Measurements from ENCODE around the gene NAV2. TPM values are rescaled to one million over a fixed set of nuclear protein-coding genes. Genes with fewer than 3 reads are reported as not detected.
"Not testable (repeated sequence)": the region's sequence is repeated elsewhere in the genome, so short reads cannot be mapped to it uniquely, and the experiment has no call there.

Gene NAV2
- total RNA-seq, 1 donor from 2014 or later = 50.8 TPM

- intact Hi-C loops (cut with DNase I) = no loop called here
- no peak for DNase-seq (ENCODE audit: low spot score)
Observed at GRCh38 chr11:19869946-19870589, 157.4 kb downstream of the NAV2 start.

- intact Hi-C loops (cut with DNase I) = no loop called here
- no peak for DNase-seq (ENCODE audit: low spot score)
Observed at GRCh38 chr11:19871531-19871930, 158.9 kb downstream of the NAV2 start.

DNA sequence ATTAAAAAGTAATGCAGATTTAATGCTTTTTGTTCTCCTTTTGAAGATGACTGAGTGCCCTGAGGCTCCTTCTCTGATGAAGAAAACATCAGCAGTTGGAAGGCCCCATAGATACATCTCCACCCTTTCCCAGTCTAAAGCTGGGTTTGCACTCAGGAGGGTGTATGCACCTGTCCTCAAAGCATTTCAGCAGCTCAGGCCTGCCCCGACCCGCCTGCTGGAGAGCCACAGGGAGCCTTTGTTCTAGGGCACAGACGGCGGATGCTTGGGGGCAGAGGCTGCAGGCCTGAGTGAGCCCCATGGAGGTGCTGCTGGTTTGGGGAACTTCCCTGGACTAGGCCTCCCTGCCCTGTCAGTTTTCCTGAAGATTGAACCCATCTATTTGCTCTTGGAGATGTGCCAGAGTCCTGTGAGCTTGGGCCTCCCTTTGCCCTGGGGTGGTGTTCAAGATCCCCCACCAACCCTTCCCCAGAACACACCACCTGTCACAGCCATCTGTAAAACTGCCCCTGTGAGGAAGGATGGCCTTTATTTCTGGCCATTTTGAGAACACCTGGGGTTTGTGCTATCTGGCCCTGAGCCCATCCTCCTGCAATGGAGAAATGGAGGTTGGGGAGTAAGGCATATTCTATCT is 160.0 kb downstream of the NAV2 start:
- DNase-seq (ENCODE audit: low spot score) = no peak
- intact Hi-C loops (cut with DNase I) = no loop called here

DNA sequence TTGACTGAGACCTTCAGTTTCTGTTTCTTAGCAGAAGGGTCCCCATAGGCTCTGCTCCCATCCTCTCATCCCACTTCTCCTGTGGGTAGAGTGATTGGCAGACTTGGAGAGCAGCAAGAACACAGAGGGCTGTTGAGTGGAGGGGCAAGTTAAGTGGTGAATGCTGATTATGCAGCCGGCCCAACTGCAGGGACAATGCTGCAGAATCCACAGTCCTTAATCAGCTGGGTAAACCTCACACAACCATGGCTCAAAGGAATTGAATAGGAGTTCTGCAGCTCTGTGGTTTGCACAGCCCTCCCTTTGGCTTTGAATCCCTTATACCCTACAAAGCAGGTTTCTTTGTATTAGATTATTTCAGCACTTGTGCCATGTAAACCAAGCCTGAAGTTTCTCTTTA is 161.1 kb downstream of the NAV2 start:
- DNase-seq (ENCODE audit: low spot score) = no peak
- intact Hi-C loops (cut with DNase I) = no loop called here

DNA sequence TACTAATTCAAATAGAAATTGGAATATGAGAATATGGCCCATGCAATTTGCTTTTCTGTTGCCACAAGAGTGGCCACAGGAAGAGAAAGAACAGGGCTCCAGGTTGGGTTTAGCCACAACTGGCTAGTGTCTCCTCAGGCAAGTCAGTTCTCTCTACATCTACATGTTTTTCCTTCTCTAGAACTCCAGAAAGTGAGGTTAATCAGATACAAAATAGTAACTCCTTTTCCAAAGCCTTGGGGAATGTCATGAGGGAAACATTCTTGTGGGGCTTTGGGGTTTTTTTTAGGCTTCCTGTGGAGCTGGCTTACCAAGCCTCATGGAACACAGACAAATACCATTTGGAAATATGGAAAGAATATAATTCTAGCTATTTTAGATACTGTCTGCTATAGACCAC is 161.6 kb downstream of the NAV2 start:
- DNase-seq (ENCODE audit: low spot score) = no peak
- intact Hi-C loops (cut with DNase I) = no loop called here

DNA sequence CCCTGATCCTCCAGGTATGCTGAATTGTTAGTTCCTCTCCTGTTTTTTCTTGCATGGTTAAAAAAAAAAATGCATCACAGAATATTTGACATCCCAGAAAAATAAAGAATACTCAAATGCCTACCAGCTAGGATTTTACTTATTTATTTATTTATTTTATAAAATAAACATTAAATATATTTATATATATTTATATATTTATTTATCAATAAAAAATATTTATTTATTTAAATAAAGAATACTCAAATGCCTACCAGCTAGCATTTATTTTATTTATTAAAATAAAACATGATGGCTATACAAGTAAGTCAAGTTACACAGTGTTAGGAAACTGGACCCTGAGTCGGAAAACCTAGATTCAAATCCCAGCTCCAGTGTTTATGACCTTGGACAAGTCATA is 164.1 kb downstream of the NAV2 start:
- intact Hi-C loops (cut with DNase I) = no loop called here
- no peak for DNase-seq (ENCODE audit: low spot score)

DNA sequence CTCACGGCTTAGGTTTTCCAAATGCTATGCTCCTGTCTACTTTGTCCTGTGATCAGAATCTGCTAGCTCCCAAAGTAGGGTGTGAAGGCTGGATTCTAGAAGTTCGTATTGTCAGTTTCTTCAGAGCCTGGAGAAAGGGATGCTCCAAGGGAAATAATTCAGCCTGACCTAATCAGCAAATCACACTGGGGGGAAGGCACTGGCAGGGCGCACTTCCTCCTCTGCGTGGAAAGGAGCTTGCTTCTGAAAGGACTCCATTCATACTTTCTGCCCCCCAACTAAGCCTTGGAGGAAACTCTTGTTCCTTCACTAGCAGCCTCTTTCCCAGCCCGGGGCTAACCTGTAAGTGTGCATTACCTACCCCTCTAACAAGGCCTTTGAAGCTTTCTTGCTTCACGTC is 165.9 kb downstream of the NAV2 start:
- DNase-seq (ENCODE audit: low spot score) = no peak
- intact Hi-C loops (cut with DNase I) = no loop called here

GRCh38 chr11:19879307-19880087 is 166.9 kb downstream of the NAV2 start:
- DNase-seq (ENCODE audit: low spot score) = no peak
- intact Hi-C loops (cut with DNase I) = no loop called here

DNA sequence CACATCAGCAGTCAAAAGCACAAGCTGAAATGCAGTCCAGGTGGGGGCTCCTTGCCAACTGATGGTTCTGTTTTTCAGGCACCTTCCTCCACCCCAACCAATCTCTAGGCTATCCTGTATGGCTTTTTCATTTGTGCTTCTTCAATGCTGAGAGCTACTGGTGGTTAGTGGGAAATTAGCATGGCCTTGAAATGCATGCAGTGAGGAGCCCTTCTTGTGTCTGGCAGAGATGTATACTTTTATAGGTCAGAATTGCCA is 167.4 kb downstream of the NAV2 start:
- intact Hi-C loops (cut with DNase I) = no loop called here
- DNase-seq (ENCODE audit: low spot score) = no peak

DNA sequence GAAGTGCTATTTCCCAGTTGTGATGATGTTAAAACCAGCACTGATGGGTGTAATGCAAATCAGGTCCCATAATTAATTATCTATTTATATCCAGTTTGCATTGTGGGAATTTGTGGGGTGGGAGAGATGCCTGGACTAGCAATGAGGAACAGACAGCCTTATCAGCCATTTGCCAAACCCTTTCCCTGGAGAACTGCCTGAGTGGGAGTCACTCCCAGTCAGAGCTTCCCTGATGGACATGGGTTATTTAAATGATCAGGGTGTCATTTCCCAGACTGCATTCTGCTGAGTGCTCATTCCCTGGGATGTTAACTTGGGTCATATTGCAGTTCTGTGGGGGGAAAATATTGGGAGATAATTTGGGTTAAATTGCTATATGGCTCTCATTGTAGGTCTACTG is 168.5 kb downstream of the NAV2 start:
- no peak for DNase-seq (ENCODE audit: low spot score)
- intact Hi-C loops (cut with DNase I) = no loop called here

GRCh38 chr11:19882356-19882755 is 169.7 kb downstream of the NAV2 start:
- no peak for DNase-seq (ENCODE audit: low spot score)
- intact Hi-C loops (cut with DNase I) = no loop called here

DNA sequence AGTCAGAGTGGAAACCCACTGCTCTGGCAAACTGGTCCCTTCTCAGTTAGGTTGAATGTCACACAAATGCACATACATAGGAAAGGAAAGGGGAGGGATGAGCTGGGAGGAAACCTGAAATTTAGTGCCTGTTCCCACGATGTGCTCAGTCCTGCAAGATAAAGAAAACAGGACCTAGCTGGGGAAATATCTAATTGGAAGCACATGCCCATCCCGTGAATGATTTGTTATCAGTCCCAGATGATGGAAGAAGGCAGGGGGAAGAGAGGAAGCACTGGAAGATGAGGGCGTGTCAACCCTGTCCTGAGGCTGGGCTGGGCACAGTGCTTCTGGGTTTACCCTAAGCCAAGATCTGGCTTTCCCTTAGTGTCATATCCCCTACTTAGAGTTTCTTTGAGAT is 173.9 kb downstream of the NAV2 start:
- DNase-seq (ENCODE audit: low spot score) = no peak
- intact Hi-C loops (cut with DNase I) = no loop called here

DNA sequence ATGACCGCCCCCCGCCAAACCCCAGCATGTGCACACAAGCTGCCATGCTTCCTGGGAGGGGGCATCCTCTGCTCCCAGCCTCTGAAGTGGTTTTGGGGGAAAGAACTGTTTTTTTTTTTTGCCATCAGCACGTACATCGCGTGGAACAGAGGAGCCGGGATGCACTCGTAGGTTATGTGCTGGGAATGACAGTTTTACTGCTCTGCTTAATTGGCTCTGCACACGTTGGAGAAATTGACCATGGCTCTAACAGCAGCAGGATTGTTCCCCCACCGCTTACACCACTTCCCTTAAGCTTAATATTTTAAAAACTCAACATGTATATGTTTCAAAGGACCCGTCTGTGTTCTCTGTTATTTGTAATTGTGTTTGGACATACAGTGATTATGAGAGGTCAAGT is 175.2 kb downstream of the NAV2 start:
- no peak for DNase-seq (ENCODE audit: low spot score)
- intact Hi-C loops (cut with DNase I) = no loop called here

GRCh38 chr11:19889531-19889930 is 176.9 kb downstream of the NAV2 start:
- no peak for DNase-seq (ENCODE audit: low spot score)
- intact Hi-C loops (cut with DNase I) = no loop called here

DNA sequence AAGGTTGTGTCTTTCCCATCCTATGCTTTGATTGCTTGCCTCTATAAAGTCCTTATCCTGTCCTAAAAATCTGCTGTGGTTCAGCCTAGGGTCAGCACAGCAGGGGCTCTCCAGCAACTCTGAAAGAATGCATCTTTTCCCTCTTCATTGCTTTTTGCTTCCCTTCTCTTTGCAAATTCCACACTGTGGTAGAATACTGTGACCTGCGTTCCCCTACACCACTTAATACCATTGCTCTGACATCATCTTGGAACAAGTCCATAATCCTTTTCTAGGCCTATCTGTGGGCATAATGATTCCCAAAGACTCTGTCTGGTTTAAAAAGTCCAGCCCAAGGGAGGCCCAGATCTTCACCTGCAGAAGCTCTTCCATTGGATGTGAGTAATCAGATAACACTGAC is 177.7 kb downstream of the NAV2 start:
- intact Hi-C loops (cut with DNase I) = no loop called here
- no peak for DNase-seq (ENCODE audit: low spot score)

GRCh38 chr11:19891022-19891421 is 178.4 kb downstream of the NAV2 start:
- DNase-seq (ENCODE audit: low spot score) = no peak
- intact Hi-C loops (cut with DNase I) = no loop called here

DNA sequence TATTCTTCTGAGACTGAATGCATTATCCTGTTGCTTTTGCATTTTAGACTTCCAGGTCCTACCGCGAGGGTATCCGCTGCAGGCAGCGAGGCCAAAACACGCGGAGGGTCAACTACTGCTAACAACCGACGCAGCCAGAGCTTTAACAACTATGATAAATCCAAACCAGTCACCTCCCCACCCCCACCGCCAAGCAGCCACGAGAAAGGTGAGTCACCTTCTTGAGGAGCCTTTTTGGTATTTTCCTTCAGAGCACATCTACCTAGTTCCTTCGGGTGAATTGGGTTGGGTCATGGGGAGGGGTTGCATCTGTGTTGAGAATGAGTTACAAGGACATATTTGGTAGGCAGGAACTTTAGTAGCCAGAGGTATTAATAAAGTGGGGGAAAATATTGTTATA is 179.8 kb downstream of the NAV2 start:
- intact Hi-C loops (cut with DNase I) = no loop called here
- no peak for DNase-seq (ENCODE audit: low spot score)

GRCh38 chr11:19892876-19893275 is 180.2 kb downstream of the NAV2 start:
- intact Hi-C loops (cut with DNase I) = no loop called here

GRCh38 chr11:19894404-19894803 is 181.8 kb downstream of the NAV2 start:
- intact Hi-C loops (cut with DNase I) = no loop called here
- no peak for DNase-seq (ENCODE audit: low spot score)

More at GRCh38 chr11:19892876-19893275, 180.2 kb downstream of the NAV2 start:
- DNase-seq (ENCODE audit: low spot score) = no peak

DNA sequence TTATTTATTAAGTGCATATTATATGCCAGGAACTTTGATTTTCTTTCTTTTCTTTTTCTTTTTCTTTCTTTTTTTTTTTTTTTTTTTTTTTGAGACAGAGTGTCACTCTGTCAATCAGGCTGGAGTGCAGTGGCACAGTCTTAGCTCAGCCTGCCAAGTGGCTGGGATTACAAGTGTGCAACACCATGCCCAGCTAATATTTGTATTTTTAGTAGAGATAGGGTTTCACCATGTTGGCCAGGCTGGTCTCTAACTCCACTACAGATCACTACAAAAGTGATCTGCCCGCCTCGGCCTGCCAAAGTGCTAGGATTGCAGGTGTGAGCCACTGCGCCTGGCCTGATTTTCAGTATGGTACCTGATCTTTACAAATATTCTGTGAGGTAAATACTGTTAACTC is 182.4 kb downstream of the NAV2 start:
- DNase-seq (ENCODE audit: low spot score); intact Hi-C loops (cut with DNase I): not testable (repeated sequence)

DNA sequence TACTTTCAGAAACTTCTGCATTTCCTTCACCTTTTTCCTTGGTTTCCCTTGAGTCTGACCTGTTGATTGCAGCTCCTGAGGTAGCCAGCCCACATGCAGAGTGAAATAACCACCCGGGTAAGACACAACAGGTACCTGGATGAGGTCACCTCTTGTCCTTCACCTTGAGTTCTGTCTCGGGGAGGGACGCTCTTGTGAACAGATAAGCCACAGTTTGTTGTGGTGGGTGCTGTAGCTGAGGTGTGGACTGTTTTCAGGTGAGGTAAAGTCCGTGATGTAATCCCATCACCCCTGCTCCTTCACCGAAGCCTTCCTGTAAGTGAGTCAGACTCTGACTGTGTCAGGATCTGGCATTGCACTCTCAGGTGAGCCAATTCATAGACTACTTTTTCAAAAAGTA is 183.1 kb downstream of the NAV2 start:
- intact Hi-C loops (cut with DNase I) = no loop called here
- DNase-seq (ENCODE audit: low spot score) = no peak

All from cardiac septum (tissue), 1 donor.